Gastroesophageal sphincter (tissue), 3 donors: Measurements from ENCODE around the gene MPPED1.

ENCODE experiments used
- POLR2A ChIP-seq, 2 donors: fragments of 450-650 bp; IDR thresholded peaks; one replicate each; pipeline ENCODE4 v1.6.1; 2017; ENCODE audit warnings: antibody characterized with exemption in 2 of 2, mild to moderate bottlenecking in 2 of 2, moderate library complexity in 1 of 2
- POLR2AphosphoS5 ChIP-seq: sonication (generic); formaldehyde crosslinking; IDR thresholded peaks from one replicate; pipeline ENCODE4 v1.6.1; 2017; ENCODE audit warnings: antibody characterized with exemption
- TF ChIP-seq, protein P1 (sequence below), 4 experiments: fragments of 200-600 bp in 2 of 4; fragments of 450-650 bp in 2 of 4; sonication (generic) in 1 of 4; IDR thresholded peaks; one replicate each; pipeline ENCODE4 v1.5.1; 2017 to 2019; ENCODE audit warnings: antibody characterized with exemption in 4 of 4, mild to moderate bottlenecking in 2 of 4, moderate library complexity in 2 of 4

DNA sequence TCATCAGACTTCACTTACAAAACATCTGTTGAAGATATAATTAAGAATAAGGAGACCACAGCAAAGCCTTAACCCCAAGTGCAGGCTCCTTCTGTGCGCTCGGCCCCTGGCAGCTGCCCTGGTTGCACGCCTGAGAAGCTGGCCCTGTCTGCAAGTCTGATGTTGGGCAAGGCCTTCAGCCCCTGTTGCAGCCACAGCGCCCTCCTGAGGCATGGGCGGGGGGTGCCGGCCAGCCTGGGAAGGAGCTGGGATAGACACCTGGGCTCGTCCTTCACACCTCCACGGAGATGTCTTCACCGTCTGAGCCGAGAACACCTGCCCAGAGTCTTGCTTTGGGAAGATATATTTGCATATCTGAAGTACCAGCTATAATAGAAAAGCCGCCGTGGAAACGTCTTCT, 104.1 kb downstream of the MPPED1 start:
- TF ChIP-seq POLR2A (IDR thresholded peaks at IDR 0.05) (no peak), POLR2AphosphoS5 (no peak)
- TF ChIP-seq, protein P1, sequence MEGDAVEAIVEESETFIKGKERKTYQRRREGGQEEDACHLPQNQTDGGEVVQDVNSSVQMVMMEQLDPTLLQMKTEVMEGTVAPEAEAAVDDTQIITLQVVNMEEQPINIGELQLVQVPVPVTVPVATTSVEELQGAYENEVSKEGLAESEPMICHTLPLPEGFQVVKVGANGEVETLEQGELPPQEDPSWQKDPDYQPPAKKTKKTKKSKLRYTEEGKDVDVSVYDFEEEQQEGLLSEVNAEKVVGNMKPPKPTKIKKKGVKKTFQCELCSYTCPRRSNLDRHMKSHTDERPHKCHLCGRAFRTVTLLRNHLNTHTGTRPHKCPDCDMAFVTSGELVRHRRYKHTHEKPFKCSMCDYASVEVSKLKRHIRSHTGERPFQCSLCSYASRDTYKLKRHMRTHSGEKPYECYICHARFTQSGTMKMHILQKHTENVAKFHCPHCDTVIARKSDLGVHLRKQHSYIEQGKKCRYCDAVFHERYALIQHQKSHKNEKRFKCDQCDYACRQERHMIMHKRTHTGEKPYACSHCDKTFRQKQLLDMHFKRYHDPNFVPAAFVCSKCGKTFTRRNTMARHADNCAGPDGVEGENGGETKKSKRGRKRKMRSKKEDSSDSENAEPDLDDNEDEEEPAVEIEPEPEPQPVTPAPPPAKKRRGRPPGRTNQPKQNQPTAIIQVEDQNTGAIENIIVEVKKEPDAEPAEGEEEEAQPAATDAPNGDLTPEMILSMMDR (IDR thresholded peaks at IDR 0.05), result no peak
